Right atrium auricular region (tissue), 2 donors: ENCODE results near the gene MIOX. TPM values are rescaled to one million over a fixed set of nuclear protein-coding genes. Genes with fewer than 3 reads are reported as not detected.

Experiments used
- DNase-seq: peaks from one replicate; pipeline ENCODE4 v3.0.0-alpha.2; 2019; ENCODE audit warnings: low spot score
- H3K27ac ChIP-seq, 2 donors: fragments of 200-600 bp; sonication (generic); 1 replicate in 1 of 2; 2 replicates in 1 of 2; pipeline ENCODE4 v1.5.1; 2016 to 2019
- H3K27me3 ChIP-seq, 2 donors: fragments of 200-600 bp; sonication (generic); one replicate each; pipeline versions ENCODE4 v1.5.1 to v1.6.0; 2017 to 2019
- H3K36me3 ChIP-seq: fragments of 200-600 bp; sonication (generic); one replicate; pipeline ENCODE4 v1.5.1; 2016
- H3K4me1 ChIP-seq, 2 donors: fragments of 200-600 bp; sonication (generic); one replicate each; pipeline versions ENCODE4 v1.5.1 to v1.6.0; 2017 to 2019
- H3K4me3 ChIP-seq, 2 donors: fragments of 200-600 bp; sonication (generic); 1 replicate in 1 of 2; 2 replicates in 1 of 2; pipeline ENCODE4 v1.5.1; 2017 to 2019; ENCODE audit warnings: mild to moderate bottlenecking in 1 of 2, moderate library complexity in 1 of 2
- H3K9me3 ChIP-seq, 2 donors: fragments of 200-600 bp; sonication (generic); one replicate each; pipeline ENCODE4 v1.5.1; 2019
- CTCF ChIP-seq, 2 donors: fragments of 200-600 bp; sonication (generic); IDR thresholded peaks; one replicate each; pipeline ENCODE4 v1.5.1; 2019; ENCODE audit warnings: antibody characterized with exemption in 2 of 2
- total RNA-seq, 2 donors: library from RNA; depleted of rRNA; stranded (reverse); fragments of >200 nt; gene quantifications; one replicate each; pipeline ENCODE4 v1.1.0, GENCODE V29; 2016

The MIOX gene
- total RNA-seq, 2 donors from 2014 or later = not detected

GRCh38 chr22:50459016-50459415 is 27.6 kb upstream of the MIOX start:
- no peak overlapping the region for H3K4me3 ChIP-seq
- H3K9me3 ChIP-seq = no peaks in the 10 kb centered on the region
- no peak overlapping the region for H3K27ac ChIP-seq
- H3K27me3 ChIP-seq = no peaks in the 10 kb centered on the region
- H3K36me3 ChIP-seq = peaks cover 86% of the 10 kb centered on the region
- no peaks in the 10 kb centered on the region for H3K4me1 ChIP-seq
- DNase-seq = no peak
- TF ChIP-seq CTCF (IDR thresholded peaks at IDR 0.05) = no peak

- Histone ChIP-seq H3K27ac (no peak overlapping the region), H3K27me3 (no peaks in the 10 kb centered on the region), H3K4me1 (no peaks in the 10 kb centered on the region), H3K36me3 (peaks cover 86% of the 10 kb centered on the region), H3K4me3 (no peak overlapping the region), H3K9me3 (no peaks in the 10 kb centered on the region)
- no peak for DNase-seq
- TF ChIP-seq CTCF (IDR thresholded peaks at IDR 0.05) = no peak
Measured at GRCh38 chr22:50459496-50460140, 27.0 kb upstream of the MIOX start.

DNA sequence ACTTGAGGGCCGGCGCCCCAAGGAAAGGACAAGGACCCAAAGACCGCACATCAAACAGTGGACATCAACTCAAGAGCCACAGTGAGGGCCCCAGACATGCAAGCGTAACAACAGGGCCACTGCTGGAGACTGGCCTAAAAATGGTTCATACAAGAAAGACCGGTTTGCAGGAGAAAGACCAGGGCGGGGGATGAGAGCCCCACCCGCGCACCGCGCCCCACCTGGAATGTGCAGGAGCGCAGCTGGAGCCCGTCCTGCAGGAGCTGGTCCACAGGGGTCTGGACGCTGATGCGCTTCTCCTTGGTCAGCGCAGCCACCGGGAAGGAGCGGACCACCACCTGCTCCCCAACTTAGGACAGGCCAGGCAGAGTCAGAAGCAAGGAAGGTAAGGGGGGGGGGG is 25.7 kb upstream of the MIOX start:
- no peak for TF ChIP-seq CTCF (IDR thresholded peaks at IDR 0.05)
- Histone ChIP-seq H3K36me3 (peaks cover 86% of the 10 kb centered on the region), H3K4me1 (no peaks in the 10 kb centered on the region), H3K27me3 (no peaks in the 10 kb centered on the region), H3K4me3 (no peak overlapping the region), H3K27ac (no peak overlapping the region), H3K9me3 (no peaks in the 10 kb centered on the region)
- no peak for DNase-seq

DNA sequence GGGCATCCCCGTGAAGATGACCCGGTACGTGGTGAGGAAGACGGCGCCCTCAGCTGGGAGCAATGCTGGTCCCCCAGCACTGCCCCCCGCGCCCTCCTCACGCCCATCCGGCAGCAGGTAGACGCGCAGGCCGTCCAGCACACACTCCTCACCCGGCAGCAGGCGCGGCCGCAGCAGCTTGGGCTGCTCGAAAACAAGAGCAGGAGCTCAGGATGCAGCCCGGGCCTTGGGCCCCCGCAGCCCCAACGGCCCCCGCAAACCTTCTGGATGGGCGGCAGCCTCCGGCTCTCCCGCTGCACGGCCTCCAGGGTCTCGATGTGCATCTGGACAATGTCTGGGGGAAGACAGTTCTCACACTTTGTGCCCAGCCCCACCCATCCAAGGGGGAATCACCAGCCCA is 25.1 kb upstream of the MIOX start:
- Histone ChIP-seq H3K4me3 (no peak overlapping the region), H3K4me1 (no peaks in the 10 kb centered on the region), H3K27me3 (no peaks in the 10 kb centered on the region), H3K27ac (no peak overlapping the region), H3K36me3 (peaks cover 90% of the 10 kb centered on the region), H3K9me3 (no peaks in the 10 kb centered on the region)
- TF ChIP-seq CTCF (IDR thresholded peaks at IDR 0.05) = no peak
- DNase-seq = no peak

DNA sequence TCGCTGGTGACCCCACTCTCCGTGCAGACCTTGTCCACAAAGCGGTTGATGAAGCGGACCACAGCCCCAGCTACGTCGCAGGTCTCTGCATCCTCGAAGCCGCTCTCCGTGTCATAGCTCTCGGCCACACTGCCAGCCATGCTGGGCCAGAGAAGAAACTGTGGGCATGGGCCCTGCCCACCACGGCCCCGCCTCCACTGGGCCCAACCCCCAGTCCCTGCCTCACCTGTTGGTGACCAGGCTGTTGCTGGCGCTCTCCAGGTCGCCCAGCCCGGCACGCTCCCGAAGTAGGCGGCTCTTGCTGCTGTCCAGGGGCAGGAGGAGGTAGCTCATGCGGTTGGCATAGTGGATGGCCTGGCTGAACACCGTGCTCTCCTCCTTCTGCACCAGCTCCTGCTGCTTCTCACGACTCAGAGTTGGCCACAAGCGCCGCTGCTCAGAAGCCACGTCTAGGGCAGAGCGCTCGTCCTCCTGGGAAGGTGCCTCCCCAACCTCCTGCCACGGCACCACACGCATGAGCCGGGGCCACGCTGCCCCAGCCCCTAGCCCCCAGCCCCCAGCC is 24.6 kb upstream of the MIOX start:
- DNase-seq = no peak
- Histone ChIP-seq H3K4me3 (no peak overlapping the region), H3K36me3 (peaks cover 96% of the 10 kb centered on the region), H3K9me3 (no peaks in the 10 kb centered on the region), H3K27me3 (no peaks in the 10 kb centered on the region), H3K4me1 (no peaks in the 10 kb centered on the region), H3K27ac (no peak overlapping the region)
- TF ChIP-seq CTCF (IDR thresholded peaks at IDR 0.05) = no peak
